ENCODE results near the gene PHACTR1. TPM values are rescaled to one million over a fixed set of nuclear protein-coding genes. Genes with fewer than 3 reads are reported as not detected.

Gene PHACTR1
- total and polyA plus RNA-seq, 8 donors, result 1.4 to 12.4 (median 9.3) TPM

DNA sequence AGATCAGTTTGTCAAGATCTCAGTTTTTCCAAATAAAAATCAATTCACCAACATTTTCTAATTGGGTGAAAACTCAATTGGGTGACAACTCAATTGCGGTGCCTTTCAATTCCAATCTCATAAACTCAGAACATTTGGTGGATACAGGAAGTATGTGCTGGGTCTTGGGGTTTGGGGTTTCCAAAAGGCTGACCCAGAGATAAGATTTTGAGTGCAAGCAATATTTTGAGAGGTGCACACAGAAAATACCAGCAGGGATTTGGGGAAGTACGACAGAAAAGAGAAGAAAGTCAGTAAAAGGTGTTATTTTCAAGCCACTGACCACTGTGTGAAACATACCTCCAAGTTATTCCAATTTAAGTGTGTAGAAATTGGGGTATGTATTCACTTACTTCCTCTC, 258.0 kb downstream of the PHACTR1 start:
- TF ChIP-seq, protein P1, sequence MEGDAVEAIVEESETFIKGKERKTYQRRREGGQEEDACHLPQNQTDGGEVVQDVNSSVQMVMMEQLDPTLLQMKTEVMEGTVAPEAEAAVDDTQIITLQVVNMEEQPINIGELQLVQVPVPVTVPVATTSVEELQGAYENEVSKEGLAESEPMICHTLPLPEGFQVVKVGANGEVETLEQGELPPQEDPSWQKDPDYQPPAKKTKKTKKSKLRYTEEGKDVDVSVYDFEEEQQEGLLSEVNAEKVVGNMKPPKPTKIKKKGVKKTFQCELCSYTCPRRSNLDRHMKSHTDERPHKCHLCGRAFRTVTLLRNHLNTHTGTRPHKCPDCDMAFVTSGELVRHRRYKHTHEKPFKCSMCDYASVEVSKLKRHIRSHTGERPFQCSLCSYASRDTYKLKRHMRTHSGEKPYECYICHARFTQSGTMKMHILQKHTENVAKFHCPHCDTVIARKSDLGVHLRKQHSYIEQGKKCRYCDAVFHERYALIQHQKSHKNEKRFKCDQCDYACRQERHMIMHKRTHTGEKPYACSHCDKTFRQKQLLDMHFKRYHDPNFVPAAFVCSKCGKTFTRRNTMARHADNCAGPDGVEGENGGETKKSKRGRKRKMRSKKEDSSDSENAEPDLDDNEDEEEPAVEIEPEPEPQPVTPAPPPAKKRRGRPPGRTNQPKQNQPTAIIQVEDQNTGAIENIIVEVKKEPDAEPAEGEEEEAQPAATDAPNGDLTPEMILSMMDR (IDR thresholded peaks at IDR 0.05), result no peak
- H3K9me3 ChIP-seq, result no peaks in the 10 kb centered on the region
- intact Hi-C loops (cut with DNase I), result no loop called here
- H3K27ac ChIP-seq, result no peak overlapping the region
- no peaks in the 10 kb centered on the region for H3K27me3 ChIP-seq
- WGBS, 2 donors, result 95% methylated on average over 2 of the region's 2 CpGs
- H3K4me1 ChIP-seq, result peaks cover 0 to 16% (median 0%) of the 10 kb centered on the region in 3 donors
- no peaks in the 10 kb centered on the region for H3K36me3 ChIP-seq
- DNase-seq (no peak), ATAC-seq (no peak), FAIRE-seq (no peak)
- H3K4me3 ChIP-seq, result no peak overlapping the region

DNA sequence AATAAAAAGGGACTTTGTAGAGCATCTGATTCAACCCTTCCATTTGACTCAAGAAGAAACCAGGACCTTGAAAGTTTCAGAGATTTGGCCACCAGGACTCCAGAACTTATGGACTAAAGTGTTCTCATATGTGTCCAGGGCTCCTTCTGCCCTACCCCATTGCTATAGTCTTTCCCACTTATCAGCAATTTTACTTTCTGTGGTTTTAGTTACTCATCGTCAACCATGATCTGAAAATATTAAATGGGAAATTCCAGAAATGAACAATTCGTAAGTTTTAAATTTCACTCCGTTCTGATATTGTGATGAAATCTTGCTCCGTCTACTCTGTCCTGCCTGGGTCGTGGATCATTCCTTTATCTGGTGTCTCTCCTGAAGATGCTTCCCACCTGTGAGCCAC, 259.8 kb downstream of the PHACTR1 start:
- intact Hi-C loops (cut with DNase I), result no loop called here
- Histone ChIP-seq H3K4me1 (peaks cover 0 to 16% (median 0%) of the 10 kb centered on the region in 3 donors), H3K27me3 (no peaks in the 10 kb centered on the region), H3K27ac (no peak overlapping the region), H3K36me3 (no peaks in the 10 kb centered on the region), H3K4me3 (no peak overlapping the region), H3K9me3 (no peaks in the 10 kb centered on the region)
- TF ChIP-seq, protein P1 (IDR thresholded peaks at IDR 0.05), result no peak
- no peak for ATAC-seq
- WGBS, 2 donors, result 91 to 93% methylated on average over 5 of the region's 5 CpGs
- no peak for FAIRE-seq
- DNase-seq, result no peak

DNA sequence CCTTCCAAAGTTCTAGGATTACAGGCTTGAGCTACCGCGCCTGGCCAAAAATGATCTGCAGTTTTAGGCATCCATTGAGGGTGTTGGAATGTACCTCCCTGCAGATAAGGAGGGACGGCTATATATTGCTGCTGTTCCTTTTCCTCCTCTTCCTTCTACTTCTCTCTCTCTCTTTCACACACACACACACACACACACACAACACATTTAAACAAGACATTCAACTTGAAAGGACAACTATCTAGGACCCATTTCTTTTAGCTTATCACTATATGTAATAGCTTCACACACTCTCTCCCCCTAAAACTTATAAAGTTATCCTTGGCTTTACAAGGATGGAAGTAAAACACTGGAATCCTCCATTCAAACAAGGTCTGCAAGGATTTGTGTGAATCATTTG, 260.6 kb downstream of the PHACTR1 start:
- FAIRE-seq, result no peak
- WGBS, 2 donors, result 89 to 95% methylated on average over 3 of the region's 3 CpGs

DNA sequence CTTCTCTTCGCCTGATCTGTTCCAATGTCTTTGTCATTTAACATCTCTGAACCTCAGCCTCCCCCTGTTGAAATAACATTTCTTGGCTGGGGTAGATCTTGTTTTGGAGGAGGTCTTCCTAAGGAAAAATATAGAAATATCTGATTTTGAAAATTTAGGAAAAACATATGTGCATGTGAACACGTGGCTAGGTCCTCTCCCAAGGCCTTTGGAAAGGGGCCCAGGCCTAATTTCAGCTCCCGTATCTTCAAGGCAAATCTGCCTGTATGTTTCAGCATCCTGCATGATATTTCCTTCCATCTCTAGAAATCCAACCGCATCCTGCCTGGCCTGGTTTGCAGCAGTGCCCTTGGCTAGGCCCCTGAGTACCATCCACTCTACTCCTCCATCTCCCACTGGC, 261.2 kb downstream of the PHACTR1 start:
- H3K9me3 ChIP-seq, result no peaks in the 10 kb centered on the region
- no peaks in the 10 kb centered on the region for H3K36me3 ChIP-seq
- H3K27me3 ChIP-seq, result no peaks in the 10 kb centered on the region
- 75 to 83% methylated on average over 4 of the region's 4 CpGs for WGBS, 2 donors
- DNase-seq, result no peak
- TF ChIP-seq, protein P1 (IDR thresholded peaks at IDR 0.05), result no peak
- FAIRE-seq, result no peak
- peaks cover 0 to 14% (median 0%) of the 10 kb centered on the region in 3 donors for H3K4me1 ChIP-seq
- no peak overlapping the region for H3K27ac ChIP-seq
- no peak for ATAC-seq
- H3K4me3 ChIP-seq, result no peak overlapping the region
- intact Hi-C loops (cut with DNase I), result no loop called here

More for the DNA sequence above, 260.6 kb downstream of the PHACTR1 start:
- H3K4me1 ChIP-seq, result peaks cover 0 to 16% (median 0%) of the 10 kb centered on the region in 3 donors
- no peaks in the 10 kb centered on the region for H3K27me3 ChIP-seq
- DNase-seq, result no peak
- no peak for ATAC-seq
- no peaks in the 10 kb centered on the region for H3K36me3 ChIP-seq
- H3K4me3 ChIP-seq, result no peak overlapping the region
- TF ChIP-seq, protein P1 (IDR thresholded peaks at IDR 0.05), result no peak
- no peaks in the 10 kb centered on the region for H3K9me3 ChIP-seq
- intact Hi-C loops (cut with DNase I), result no loop called here
- no peak overlapping the region for H3K27ac ChIP-seq

DNA sequence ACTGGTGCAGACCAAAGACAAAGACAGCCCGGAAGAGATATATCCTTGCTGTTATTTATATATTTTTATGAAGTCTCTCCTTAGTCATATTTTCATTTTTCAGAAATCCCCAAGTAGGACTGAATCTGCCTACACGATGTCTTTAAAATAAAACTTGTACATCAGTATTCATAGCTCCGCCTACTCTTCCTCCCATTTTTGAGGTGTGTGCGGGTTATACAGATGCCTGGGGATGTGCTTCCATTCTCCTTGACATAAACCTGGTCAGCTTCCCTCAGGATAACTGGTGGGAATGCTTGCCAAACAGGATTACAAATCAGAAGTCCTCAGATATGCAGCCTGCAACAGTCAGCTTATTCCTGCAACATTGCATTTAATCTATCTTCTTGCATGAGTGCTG, 264.2 kb downstream of the PHACTR1 start:
- H3K27me3 ChIP-seq, result no peaks in the 10 kb centered on the region
- intact Hi-C loops (cut with DNase I), result no loop called here
- no peaks in the 10 kb centered on the region for H3K36me3 ChIP-seq
- 94% methylated on average over 4 of the region's 4 CpGs for WGBS, 2 donors
- no peak overlapping the region for H3K27ac ChIP-seq
- TF ChIP-seq, protein P1 (IDR thresholded peaks at IDR 0.05), result no peak
- no peak for FAIRE-seq
- H3K4me3 ChIP-seq, result no peak overlapping the region
- no peak for ATAC-seq
- no peak for DNase-seq
- H3K4me1 ChIP-seq, result no peaks in the 10 kb centered on the region
- no peaks in the 10 kb centered on the region for H3K9me3 ChIP-seq

Data from pancreas (tissue), 10 donors.